A549 (cell line): ENCODE data around the gene LAMC3.

Source experiments
- CEBPB ChIP-seq, 2 experiments: fragments of >200 bp in 1 of 2; sonication (Bioruptor Twin) in 1 of 2; formaldehyde crosslinking in 1 of 2; IDR thresholded peaks; 2 replicates each; pipeline ENCODE4 v1.6.1; 2012 to 2016
- CTCF ChIP-seq: fragments of >200 bp; sonication (Bioruptor Twin); formaldehyde crosslinking; IDR thresholded peaks from 3 replicates; pipeline ENCODE4 v1.5.1; 2016
- EP300 ChIP-seq, 2 experiments: fragments of >200 bp; sonication (Bioruptor Twin); formaldehyde crosslinking; IDR thresholded peaks; 2 replicates in 1 of 2; 3 replicates in 1 of 2; pipeline ENCODE4 v1.6.1; 2016 to 2017
- ESRRA ChIP-seq: fragments of 150-350 bp; IDR thresholded peaks from 2 replicates; pipeline ENCODE4 v1.6.1; 2014; ENCODE audit warnings: mild to moderate bottlenecking, low read length, borderline replicate concordance
- KDM5A ChIP-seq: fragments of 200-600 bp; sonication (generic); IDR thresholded peaks from 2 replicates; pipeline ENCODE4 v1.6.1; 2016; ENCODE audit warnings: antibody characterized with exemption, mild to moderate bottlenecking
- MYC ChIP-seq: IDR thresholded peaks from 2 replicates; pipeline ENCODE4 v1.6.1; 2012; ENCODE audit warnings: mild to moderate bottlenecking, inconsistent platforms, low read length, improper control_type of control experiment, borderline replicate concordance
- NFE2L2 ChIP-seq: fragments of 150-350 bp; conservative IDR thresholded peaks from 2 replicates; pipeline ENCODE4 v1.6.1; 2014; ENCODE audit warnings: low read length
- NPAS2 ChIP-seq: fragments of 250-450 bp; sonication (Bioruptor Pico); IDR thresholded peaks from 2 replicates; pipeline ENCODE4 v1.8.0; 2022; ENCODE audit warnings: mild to moderate bottlenecking, moderate library complexity, borderline replicate concordance
- POLR2A ChIP-seq: IDR thresholded peaks from 2 replicates; pipeline ENCODE4 v1.6.1; 2012; ENCODE audit warnings: mild to moderate bottlenecking, low read length
- POLR2AphosphoS2 ChIP-seq: conservative IDR thresholded peaks from 2 replicates; pipeline ENCODE4 v1.6.1; 2012; ENCODE audit warnings: low read length, improper control_type of control experiment, inconsistent platforms
- RNF2 ChIP-seq: fragments of 200-600 bp; sonication (generic); IDR thresholded peaks from 2 replicates; pipeline ENCODE4 v1.6.1; 2016; ENCODE audit warnings: low read depth, mild to moderate bottlenecking, antibody characterized with exemption, moderate library complexity, borderline replicate concordance

- TF ChIP-seq EP300 (IDR thresholded peaks at IDR 0.05) (no peak), CTCF (no peak), NFE2L2 (no peak), POLR2A (no peak), POLR2AphosphoS2 (no peak), KDM5A (no peak), ESRRA (no peak), RNF2 (no peak), CEBPB (IDR thresholded peaks at IDR 0.05) (no peak), MYC (no peak), NPAS2 (CRISPR knock-in tag) (no peak)
These were observed 888 bp upstream of the LAMC3 start for GRCh38 chr9:131008086-131008485.
